ENCODE data around the gene FGFBP1. TPM values are rescaled to one million over a fixed set of nuclear protein-coding genes. Genes with fewer than 3 reads are reported as not detected.
"Not testable (repeated sequence)": the region's sequence is repeated elsewhere in the genome, so short reads cannot be mapped to it uniquely, and the experiment has no call there.

The FGFBP1 gene
- total and polyA plus RNA-seq, 12 donors: 0.13 TPM; not detected in 11

- no peaks in the 10 kb centered on the region for H3K4me1 ChIP-seq
- H3K36me3 ChIP-seq: no peaks in the 10 kb centered on the region
- H3K27me3 ChIP-seq: peaks cover 0 to 27% (median 15%) of the 10 kb centered on the region in 7 donors
- TF ChIP-seq, protein P1, sequence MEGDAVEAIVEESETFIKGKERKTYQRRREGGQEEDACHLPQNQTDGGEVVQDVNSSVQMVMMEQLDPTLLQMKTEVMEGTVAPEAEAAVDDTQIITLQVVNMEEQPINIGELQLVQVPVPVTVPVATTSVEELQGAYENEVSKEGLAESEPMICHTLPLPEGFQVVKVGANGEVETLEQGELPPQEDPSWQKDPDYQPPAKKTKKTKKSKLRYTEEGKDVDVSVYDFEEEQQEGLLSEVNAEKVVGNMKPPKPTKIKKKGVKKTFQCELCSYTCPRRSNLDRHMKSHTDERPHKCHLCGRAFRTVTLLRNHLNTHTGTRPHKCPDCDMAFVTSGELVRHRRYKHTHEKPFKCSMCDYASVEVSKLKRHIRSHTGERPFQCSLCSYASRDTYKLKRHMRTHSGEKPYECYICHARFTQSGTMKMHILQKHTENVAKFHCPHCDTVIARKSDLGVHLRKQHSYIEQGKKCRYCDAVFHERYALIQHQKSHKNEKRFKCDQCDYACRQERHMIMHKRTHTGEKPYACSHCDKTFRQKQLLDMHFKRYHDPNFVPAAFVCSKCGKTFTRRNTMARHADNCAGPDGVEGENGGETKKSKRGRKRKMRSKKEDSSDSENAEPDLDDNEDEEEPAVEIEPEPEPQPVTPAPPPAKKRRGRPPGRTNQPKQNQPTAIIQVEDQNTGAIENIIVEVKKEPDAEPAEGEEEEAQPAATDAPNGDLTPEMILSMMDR (IDR thresholded peaks at IDR 0.05): no peak
- DNase-seq (no peak), ATAC-seq (no peak)
- H3K27ac ChIP-seq: no peak overlapping the region
- intact Hi-C loops (cut with DNase I): no loop called here
- WGBS, 2 donors: 30 to 35% methylated on average over 4 of the region's 4 CpGs
- no peaks in the 10 kb centered on the region for H3K9me3 ChIP-seq
- H3K4me3 ChIP-seq: no peak overlapping the region
Observed at GRCh38 chr4:15918484-15919129, 19.9 kb downstream of the FGFBP1 start.

DNA sequence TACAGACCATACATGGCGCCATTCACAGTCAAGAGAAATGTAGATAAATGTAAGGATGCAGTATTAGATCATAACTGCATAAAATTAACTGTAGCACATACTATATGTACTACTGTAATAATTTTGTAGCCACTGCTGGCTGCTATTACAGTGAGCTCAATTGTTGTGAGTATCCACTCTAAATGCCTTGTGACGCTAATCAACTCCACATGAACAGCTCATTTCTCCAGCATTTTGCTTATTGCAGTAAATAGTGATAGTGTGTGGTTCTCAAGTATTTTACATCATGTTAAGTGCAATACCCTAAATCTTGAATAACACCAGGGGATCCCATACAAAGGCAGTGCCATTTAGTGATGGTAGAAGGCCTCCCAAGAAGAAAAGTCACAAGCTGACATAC lies 21.2 kb downstream of the FGFBP1 start:
- intact Hi-C loops (cut with DNase I): no loop called here
- Histone ChIP-seq H3K4me3 (no peak overlapping the region), H3K4me1 (no peaks in the 10 kb centered on the region), H3K27ac (no peak overlapping the region), H3K9me3 (no peaks in the 10 kb centered on the region), H3K27me3 (peaks cover 0 to 31% (median 15%) of the 10 kb centered on the region in 7 donors), H3K36me3 (no peaks in the 10 kb centered on the region)
- TF ChIP-seq, protein P1 (IDR thresholded peaks at IDR 0.05): no peak
- WGBS, 2 donors: 84 to 88% methylated on average over 2 of the region's 2 CpGs
- DNase-seq: no peak
- ATAC-seq: no peak

DNA sequence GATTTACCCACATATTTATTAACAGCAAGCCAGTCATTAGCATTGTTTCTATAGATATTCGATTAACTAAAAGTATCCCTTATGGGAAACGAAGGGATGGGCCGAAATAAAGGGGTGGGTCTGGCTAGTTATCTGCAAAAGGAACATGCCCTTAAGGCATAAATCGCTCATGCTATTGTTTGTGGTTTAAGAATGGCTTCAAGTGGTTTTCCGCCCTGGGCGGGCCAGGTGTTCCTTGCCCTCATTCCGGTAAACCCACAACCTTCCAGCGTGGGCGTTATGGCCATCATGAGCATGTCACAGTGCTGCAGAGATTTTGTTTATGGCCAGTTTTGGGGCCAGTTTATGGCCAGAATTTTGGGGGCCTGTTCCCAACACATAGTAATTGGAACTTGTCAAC lies 22.2 kb downstream of the FGFBP1 start:
- intact Hi-C loops (cut with DNase I); DNase-seq; ATAC-seq; H3K4me1 ChIP-seq; H3K27ac ChIP-seq; H3K36me3 ChIP-seq; H3K4me3 ChIP-seq; H3K9me3 ChIP-seq: not testable (repeated sequence)
- H3K27me3 ChIP-seq: peaks cover 0 to 37% (median 15%) of the 10 kb centered on the region in 7 donors
- 94 to 97% methylated on average over 9 of the region's 9 CpGs for WGBS, 2 donors

- intact Hi-C loops (cut with DNase I): no loop called here
- ATAC-seq (no peak), DNase-seq (no peak)
- Histone ChIP-seq H3K27ac (no peak overlapping the region), H3K27me3 (peaks cover 0 to 40% (median 14%) of the 10 kb centered on the region in 7 donors), H3K4me3 (no peak overlapping the region), H3K9me3 (no peaks in the 10 kb centered on the region), H3K36me3 (no peaks in the 10 kb centered on the region), H3K4me1 (no peaks in the 10 kb centered on the region)
- WGBS, 2 donors: 80 to 86% methylated on average over 2 of the region's 2 CpGs
- TF ChIP-seq, protein P1 (IDR thresholded peaks at IDR 0.05): no peak
Observed at GRCh38 chr4:15914736-15915135, 23.8 kb downstream of the FGFBP1 start.

GRCh38 chr4:15914291-15914690 lies 24.2 kb downstream of the FGFBP1 start:
- intact Hi-C loops (cut with DNase I): no loop called here
- no peaks in the 10 kb centered on the region for H3K4me1 ChIP-seq
- no peaks in the 10 kb centered on the region for H3K9me3 ChIP-seq
- TF ChIP-seq, protein P1 (IDR thresholded peaks at IDR 0.05): no peak
- H3K4me3 ChIP-seq: no peak overlapping the region
- DNase-seq (no peak), ATAC-seq (no peak)
- no peak overlapping the region for H3K27ac ChIP-seq
- peaks cover 0 to 39% (median 14%) of the 10 kb centered on the region in 7 donors for H3K27me3 ChIP-seq
- 92 to 94% methylated on average over 4 of the region's 4 CpGs for WGBS, 2 donors
- no peaks in the 10 kb centered on the region for H3K36me3 ChIP-seq
